Retina (tissue), 1 donor: ENCODE results near the gene BMERB1.
"Not testable (repeated sequence)": the region's sequence is repeated elsewhere in the genome, so short reads cannot be mapped to it uniquely, and the experiment has no call there.

Source experiments
- DNase-seq: peaks from one replicate; pipeline ENCODE4 v3.0.0-alpha.2; 2016

The BMERB1 gene

GRCh38 chr16:15598648-15599190, 164.3 kb downstream of the BMERB1 start:
- DNase-seq, result no peak

DNA sequence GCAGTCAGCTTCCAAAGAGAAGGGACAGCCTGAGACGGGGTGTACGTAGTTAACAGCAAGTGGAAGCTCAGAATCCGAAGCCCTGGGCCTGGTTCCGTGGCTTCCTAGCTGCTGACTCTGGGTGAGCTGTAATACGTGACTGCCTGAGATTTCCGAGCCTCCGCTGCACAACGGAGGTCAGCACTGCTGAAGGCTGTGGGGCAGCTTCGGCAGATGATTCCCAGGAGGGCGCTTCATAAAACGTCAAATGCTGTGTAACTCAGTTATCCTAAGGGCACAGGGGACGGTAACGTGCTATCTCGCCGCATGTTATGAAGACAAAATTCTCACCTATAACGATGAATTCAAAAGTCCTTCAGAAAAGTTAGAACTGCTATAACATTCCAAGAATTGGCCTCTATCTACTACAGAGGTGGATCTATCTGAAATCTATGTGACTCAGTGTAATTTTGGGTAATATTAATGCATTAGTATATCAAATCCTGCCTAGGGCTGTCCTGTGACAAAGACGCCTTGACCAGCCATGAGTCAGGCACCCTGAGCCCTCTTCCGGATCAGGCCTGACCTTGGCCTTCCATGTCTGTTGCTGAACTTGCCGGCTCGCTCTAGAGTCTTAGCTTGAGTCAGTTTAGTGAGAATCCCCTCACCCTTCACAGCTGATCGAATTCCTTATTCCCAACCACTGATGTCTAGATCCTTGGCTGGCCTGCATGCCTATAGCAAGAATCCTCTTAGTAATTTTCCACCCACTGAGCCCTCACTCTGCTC, 165.1 kb downstream of the BMERB1 start:
- DNase-seq, result no peak

- no peak for DNase-seq
These were observed 167.0 kb downstream of the BMERB1 start for GRCh38 chr16:15601212-15601879.

DNA sequence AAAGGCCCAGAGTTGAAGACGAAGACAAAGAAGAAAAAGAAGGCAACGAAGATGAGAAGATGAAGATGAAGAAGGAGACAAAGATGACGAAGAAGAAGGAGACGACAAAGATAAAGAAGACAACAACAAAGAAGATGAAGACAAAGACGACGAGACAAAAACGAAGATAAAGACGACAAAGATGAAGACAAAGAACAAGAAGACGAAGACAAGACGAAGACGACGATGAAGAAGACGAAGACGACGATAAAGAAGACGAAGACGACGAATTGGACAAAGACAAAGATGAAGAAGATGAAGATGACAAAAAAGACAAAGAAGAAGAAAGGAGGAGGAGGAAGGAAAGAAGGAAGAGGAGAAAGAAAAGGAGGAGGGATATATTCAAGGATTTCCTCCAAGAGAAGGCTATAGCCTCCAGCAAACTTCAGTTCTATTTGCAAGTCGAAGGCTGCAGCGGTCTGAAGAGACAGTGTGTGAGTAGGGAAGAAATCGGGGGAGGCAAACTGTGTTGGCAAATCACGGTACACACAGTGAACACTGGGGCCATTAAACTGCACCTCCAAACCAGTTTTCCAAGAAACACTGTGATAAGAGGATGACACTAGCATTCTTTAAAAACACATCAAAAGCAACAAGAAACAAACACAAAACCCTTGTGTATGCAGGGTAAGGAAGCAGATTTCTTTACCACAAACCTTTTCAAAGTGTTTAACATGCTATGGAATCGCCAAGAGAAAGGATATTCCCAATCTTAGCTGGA, 168.1 kb downstream of the BMERB1 start:
- DNase-seq, result no peak

GRCh38 chr16:15604460-15605440, 170.4 kb downstream of the BMERB1 start:
- DNase-seq, result no peak

DNA sequence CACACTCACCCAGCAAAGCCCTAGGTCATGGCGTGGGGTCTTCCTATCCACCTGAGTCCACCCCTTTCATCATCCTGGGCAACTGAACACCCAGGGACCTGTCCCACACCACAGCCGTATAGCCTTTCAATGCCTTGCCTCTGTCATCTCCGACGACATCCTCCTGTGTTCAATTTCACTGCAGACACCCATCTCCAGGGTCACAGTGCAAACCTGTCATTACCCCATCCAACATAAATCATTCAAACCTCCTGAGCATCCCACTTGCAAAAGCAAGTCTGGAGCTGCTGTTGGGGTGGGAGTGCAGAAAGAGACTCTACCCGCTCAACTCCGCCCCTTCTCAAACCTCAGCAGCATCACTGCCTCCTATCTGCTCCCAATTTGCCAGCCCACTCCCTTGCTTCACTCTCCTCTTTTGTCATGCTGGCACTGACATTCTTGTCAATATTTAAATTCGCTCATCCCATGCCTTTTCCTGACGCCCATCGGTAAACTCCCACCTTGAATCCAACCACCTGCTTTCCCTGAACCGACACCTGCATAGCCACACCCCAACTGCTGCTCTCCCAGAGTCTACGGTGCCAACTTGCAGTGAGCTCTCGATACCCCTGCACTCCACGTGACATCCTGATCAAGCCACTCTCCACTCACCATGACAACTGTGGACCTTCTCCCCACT, 171.6 kb downstream of the BMERB1 start:
- DNase-seq, result no peak

DNA sequence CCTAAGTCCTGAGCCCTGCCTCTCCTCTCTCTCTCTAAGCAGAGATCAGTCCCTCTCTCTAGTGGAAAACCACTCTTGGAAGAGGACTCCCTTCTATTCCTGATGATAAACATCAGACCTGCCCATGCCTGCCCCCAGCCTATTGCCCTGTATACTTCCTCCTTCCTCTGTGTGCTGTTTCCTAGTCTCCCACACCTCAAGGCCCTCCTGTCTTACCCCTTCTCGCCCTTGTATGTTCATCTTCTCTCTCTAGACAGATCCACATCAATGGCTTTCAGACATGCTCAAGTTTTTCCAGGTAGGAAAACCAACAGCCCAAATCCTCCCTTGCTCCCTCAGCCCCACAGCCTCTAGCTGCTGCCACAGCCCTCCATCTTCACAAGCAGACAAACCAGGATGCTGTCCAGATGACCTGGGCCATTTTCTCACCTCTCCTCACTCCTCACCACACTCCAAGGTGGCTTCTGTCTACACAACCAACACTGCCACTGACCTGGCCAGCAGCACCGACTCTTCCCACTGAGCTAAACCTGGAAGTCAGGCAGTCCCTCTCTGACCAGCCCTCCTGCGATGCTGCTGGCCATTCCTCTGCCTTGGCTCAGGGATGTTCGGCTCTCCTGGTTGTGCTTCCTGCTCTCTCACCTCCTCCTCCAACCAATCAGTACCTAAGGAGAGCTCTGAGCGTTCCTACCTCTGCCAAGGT, 172.3 kb downstream of the BMERB1 start:
- DNase-seq, result no peak

DNA sequence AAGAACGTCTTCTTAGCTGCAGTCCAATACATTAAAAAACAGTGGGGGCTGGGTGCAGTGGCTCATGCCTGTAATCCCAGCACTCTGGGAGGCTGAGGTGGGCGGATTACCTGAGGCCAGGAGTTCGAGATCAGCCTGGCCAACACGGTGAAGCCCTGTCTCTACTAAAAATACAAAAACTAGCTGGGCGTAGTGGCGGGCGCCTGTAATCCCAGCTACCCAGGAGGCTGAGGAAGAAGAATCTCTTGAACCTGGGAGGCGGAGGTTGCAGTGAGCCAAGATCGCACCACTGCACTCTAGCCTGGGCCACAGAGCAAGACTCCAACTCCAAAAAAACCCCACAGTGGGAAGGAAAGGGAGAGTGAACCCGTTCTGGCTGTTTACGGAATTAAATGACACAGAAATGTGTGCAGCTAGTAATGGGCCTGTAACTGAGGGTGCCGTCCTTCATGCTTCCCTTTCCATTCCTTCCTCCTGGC, 172.9 kb downstream of the BMERB1 start:
- not testable (repeated sequence) for DNase-seq

GRCh38 chr16:15607700-15608396, 173.5 kb downstream of the BMERB1 start:
- no peak for DNase-seq

GRCh38 chr16:15608398-15609285, 174.3 kb downstream of the BMERB1 start:
- DNase-seq, result no peak

DNA sequence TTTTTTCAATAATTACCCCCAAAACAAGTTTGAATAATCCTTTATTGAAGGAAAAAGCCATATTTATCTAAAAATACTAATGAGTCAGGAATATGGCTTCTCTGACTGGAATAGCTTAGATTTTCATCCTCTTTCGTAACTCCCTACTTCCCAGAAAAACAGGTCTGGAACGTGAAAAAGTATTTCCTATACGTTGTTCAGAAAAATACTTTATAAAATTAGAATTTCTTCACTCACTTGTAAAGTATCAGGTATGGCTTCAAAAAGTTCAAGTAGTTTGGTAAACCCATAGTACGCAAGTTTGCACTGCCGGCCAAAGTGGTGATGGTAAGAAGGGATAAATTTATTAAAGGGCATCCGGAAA, 174.9 kb downstream of the BMERB1 start:
- DNase-seq, result no peak

DNA sequence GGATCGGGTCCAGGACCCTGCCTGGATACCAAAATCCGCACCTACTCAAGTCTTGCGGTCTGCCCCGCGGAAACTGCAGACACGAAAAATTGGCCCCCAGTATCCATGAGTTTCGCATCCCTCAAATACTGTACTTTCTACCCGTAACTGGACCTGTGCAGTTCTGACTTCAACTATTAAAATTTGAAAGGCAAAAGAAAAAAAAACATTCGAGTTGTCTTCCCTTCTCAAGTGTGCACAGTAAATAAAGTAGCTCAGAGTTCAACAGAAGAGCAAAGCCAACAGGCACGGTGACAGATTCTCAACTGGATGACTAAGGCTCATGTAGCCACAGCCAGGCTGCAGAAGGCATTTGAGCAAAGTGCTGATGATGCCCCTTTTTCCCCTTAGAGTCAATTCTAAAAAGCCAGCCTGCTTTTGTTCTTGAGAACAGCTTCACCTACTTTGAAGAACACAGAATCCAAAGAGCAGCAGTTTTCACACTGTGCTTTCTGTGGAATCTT, 176.0 kb downstream of the BMERB1 start:
- DNase-seq, result no peak

- no peak for DNase-seq
These were observed 177.2 kb downstream of the BMERB1 start for GRCh38 chr16:15611610-15612009.

DNA sequence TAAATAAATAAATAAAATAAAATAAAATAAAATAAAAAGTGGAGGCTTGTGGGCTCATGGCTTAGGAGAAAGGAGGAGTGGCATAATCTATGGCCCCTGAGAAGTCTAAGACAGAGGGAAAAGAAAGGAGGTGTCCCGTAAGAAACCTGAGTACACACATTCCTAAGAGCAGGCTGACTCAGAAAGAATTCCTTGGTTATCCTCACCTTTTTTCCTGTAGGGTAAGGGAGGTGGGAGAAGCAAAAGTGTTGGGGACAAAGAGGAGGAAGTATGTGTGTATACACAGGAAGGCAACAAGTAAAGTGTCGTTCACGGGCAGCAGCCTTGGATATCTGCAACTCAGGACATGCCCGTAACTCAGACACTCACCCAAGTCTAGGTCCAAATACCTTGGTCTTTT, 179.3 kb downstream of the BMERB1 start:
- DNase-seq, result no peak

DNA sequence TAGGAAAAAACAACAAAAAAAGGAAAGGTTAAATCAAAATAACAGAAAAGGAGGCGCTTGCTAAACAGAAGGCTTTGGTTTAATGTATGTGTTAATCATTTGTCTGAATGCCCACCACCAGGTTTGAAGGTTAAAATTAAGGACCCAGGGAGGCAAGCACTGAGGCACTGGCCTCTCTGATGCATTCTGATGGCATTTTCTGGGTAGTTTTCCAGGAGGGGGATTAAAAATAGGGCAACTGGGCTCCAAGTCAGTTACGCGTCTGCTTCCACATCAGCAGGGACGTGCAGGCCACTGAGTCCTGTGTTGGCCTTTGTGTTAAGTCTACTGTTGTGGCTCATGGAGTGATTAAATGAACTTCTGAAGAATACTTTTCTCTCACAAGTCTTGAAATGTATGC, 181.6 kb downstream of the BMERB1 start:
- no peak for DNase-seq

DNA sequence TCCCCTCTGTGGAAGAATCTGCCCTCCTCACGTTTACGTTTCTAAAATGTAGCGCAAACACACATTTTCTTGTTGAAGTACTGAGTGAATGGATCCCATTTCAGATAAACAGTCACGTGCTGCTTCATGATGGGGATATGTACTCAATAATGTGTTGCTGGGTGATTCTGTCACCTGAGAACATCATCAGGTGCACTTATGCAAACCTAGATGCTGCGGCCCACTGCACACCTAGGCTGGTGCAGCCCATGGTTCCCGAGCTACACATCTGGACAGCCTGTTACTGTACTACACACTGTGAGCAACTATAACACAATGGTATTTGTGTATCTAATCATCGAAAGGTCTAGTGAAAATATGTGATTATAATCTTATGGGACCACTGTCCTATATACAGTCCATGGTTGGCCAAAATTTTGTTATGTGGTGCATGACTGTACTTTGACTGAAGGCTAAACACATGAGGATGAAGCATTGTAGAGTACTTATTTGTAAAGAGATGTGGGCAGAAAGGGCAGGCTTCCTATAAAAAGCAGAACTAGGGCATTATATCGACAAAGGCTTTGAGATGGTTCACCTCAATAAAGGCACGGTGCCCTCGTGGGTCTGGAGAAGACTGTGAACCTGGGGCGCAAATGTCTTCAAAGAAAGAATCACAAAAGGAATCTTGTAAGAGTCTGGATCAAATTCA, 182.2 kb downstream of the BMERB1 start:
- no peak for DNase-seq

- DNase-seq, result no peak
These were observed 183.5 kb downstream of the BMERB1 start for GRCh38 chr16:15617901-15618300.

GRCh38 chr16:15618392-15618791, 184.0 kb downstream of the BMERB1 start:
- DNase-seq, result no peak
